ENCODE measurements around the gene CISH.

Gene CISH

DNA sequence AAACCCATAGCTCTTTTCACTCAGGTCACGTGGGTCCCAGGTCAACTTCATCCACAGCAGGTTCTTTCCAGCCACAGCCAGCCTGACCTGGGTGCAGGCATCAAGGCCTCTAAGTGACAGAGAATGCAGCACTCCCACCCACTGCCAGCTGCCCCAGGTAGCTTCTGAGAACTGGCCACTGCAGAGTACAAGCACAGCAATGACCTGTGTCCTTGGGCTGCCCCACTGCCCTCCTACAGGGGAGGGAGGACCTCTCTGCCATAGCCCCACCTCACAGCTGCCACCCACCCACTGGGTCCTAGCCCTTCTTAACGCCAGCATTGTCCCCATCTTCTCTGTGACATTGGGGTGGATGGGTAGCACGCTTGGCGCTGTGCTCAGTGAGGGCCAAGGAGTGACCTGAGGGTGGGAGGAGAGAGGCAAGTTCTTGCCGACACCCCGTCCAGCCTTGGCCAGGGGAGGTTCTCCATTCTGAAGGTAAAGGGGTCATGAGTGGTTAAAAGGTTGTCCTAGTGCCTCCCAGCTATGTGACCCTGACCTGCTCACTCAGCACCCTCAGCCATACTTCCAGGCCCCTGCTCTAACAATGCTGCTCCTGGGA lies 12.4 kb downstream of the CISH start:
- H4K20me1 ChIP-seq (ENCODE audit: low read depth, low read length) = no peaks in the 10 kb centered on the region
- no peak overlapping the region for H3K4me2 ChIP-seq (ENCODE audit: low read depth, low read length, poor library complexity, severe bottlenecking)
- H2AFZ ChIP-seq (ENCODE audit: low read depth, low read length, severe bottlenecking) = no peak overlapping the region
- H3K4me3 ChIP-seq (ENCODE audit: insufficient read depth, low read length, poor library complexity, severe bottlenecking) = no peak overlapping the region
- no peak overlapping the region for H3K9ac ChIP-seq (ENCODE audit: low read length)
- no peaks in the 10 kb centered on the region for H3K9me3 ChIP-seq (ENCODE audit: insufficient read depth, low read length)
- H3K79me2 ChIP-seq (ENCODE audit: insufficient read depth, low read length) = no peaks in the 10 kb centered on the region
- H3K27ac ChIP-seq (ENCODE audit: low read depth, low read length) = no peak overlapping the region
- H3K9me2 ChIP-seq (replicated peaks; ENCODE audit: insufficient read depth, low read length) = no peaks in the 10 kb centered on the region
- TF ChIP-seq, protein P1, sequence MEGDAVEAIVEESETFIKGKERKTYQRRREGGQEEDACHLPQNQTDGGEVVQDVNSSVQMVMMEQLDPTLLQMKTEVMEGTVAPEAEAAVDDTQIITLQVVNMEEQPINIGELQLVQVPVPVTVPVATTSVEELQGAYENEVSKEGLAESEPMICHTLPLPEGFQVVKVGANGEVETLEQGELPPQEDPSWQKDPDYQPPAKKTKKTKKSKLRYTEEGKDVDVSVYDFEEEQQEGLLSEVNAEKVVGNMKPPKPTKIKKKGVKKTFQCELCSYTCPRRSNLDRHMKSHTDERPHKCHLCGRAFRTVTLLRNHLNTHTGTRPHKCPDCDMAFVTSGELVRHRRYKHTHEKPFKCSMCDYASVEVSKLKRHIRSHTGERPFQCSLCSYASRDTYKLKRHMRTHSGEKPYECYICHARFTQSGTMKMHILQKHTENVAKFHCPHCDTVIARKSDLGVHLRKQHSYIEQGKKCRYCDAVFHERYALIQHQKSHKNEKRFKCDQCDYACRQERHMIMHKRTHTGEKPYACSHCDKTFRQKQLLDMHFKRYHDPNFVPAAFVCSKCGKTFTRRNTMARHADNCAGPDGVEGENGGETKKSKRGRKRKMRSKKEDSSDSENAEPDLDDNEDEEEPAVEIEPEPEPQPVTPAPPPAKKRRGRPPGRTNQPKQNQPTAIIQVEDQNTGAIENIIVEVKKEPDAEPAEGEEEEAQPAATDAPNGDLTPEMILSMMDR (IDR thresholded peaks at IDR 0.05; ENCODE audit: insufficient read depth, low read length, poor library complexity, severe bottlenecking) = no peak
- TF ChIP-seq EZH2phosphoT487 (conservative IDR thresholded peaks at IDR 0.05; ENCODE audit: low read length) = no peak
- no peaks in the 10 kb centered on the region for H3K36me3 ChIP-seq (ENCODE audit: low read length)
- H3F3A ChIP-seq (ENCODE audit: insufficient read depth) = no peaks in the 10 kb centered on the region
- H3K27me3 ChIP-seq (ENCODE audit: low read length) = no peaks in the 10 kb centered on the region

DNA sequence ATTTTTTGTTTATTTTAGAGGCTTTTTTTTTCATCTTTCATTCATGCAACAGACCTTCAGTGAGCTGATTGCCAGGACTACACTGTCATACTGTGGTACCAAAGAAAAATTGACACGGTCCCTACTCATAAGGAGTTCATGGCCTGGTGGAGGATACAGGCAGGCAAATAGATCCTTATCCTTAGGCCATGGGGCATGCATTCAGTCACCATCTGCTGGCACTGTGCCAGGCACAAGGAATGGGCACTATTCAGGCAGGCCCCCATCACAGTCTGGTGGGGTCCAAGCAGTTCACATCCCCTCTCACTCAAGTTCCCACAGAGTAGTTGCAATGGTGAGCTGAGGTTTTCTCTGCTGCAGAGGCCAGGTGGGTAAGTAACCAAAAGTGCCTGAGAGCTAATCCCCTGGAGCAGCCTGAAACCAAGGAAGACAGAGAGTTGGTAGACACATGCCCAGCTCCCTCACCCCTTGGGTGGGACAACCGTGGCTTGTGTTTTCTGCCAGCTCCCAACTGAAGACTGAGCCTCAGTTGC lies 17.3 kb downstream of the CISH start:
- H3F3A ChIP-seq (ENCODE audit: insufficient read depth) = no peaks in the 10 kb centered on the region
- no peak overlapping the region for H2AFZ ChIP-seq (ENCODE audit: low read depth, low read length, severe bottlenecking)
- no peak overlapping the region for H3K4me2 ChIP-seq (ENCODE audit: low read depth, low read length, poor library complexity, severe bottlenecking)
- H3K27ac ChIP-seq (ENCODE audit: low read depth, low read length) = no peak overlapping the region
- no peaks in the 10 kb centered on the region for H3K9me2 ChIP-seq (replicated peaks; ENCODE audit: insufficient read depth, low read length)
- H3K27me3 ChIP-seq (ENCODE audit: low read length) = no peaks in the 10 kb centered on the region
- no peaks in the 10 kb centered on the region for H3K36me3 ChIP-seq (ENCODE audit: low read length)
- TF ChIP-seq, protein P1 (IDR thresholded peaks at IDR 0.05; ENCODE audit: insufficient read depth, low read length, poor library complexity, severe bottlenecking) = no peak
- TF ChIP-seq EZH2phosphoT487 (conservative IDR thresholded peaks at IDR 0.05; ENCODE audit: low read length) = no peak
- no peaks in the 10 kb centered on the region for H3K9me3 ChIP-seq (ENCODE audit: insufficient read depth, low read length)
- no peak overlapping the region for H3K4me3 ChIP-seq (ENCODE audit: insufficient read depth, low read length, poor library complexity, severe bottlenecking)
- H4K20me1 ChIP-seq (ENCODE audit: low read depth, low read length) = no peaks in the 10 kb centered on the region
- no peak overlapping the region for H3K9ac ChIP-seq (ENCODE audit: low read length)
- H3K79me2 ChIP-seq (ENCODE audit: insufficient read depth, low read length) = no peaks in the 10 kb centered on the region

DNA sequence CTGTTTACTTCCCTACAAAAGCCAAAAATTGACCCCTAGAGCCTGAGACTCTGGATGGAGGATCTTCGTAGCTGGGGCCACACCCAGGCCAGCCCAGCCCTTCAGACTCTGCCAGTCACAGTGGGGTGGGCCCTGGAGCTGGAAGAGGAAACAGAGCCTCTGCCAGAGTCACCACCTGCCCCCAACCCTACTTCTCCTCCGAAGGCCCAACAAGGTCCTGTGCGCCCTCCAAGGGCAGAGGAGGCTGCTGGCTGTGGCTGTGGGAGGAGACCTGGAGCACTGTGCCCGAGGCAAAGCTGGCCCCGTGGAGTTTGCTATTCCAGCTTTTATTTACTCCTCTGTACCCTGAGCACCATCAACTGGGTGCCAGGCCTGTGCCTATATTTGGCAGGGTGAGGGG lies 19.0 kb downstream of the CISH start:
- no peak overlapping the region for H2AFZ ChIP-seq (ENCODE audit: low read depth, low read length, severe bottlenecking)
- H3K9ac ChIP-seq (ENCODE audit: low read length) = no peak overlapping the region
- no peaks in the 10 kb centered on the region for H3K79me2 ChIP-seq (ENCODE audit: insufficient read depth, low read length)
- no peak overlapping the region for H3K4me3 ChIP-seq (ENCODE audit: insufficient read depth, low read length, poor library complexity, severe bottlenecking)
- H3K4me2 ChIP-seq (ENCODE audit: low read depth, low read length, poor library complexity, severe bottlenecking) = no peak overlapping the region
- H3K27ac ChIP-seq (ENCODE audit: low read depth, low read length) = no peak overlapping the region
- H3F3A ChIP-seq (ENCODE audit: insufficient read depth) = no peaks in the 10 kb centered on the region
- no peaks in the 10 kb centered on the region for H4K20me1 ChIP-seq (ENCODE audit: low read depth, low read length)
- no peaks in the 10 kb centered on the region for H3K36me3 ChIP-seq (ENCODE audit: low read length)
- H3K9me3 ChIP-seq (ENCODE audit: insufficient read depth, low read length) = no peaks in the 10 kb centered on the region
- no peaks in the 10 kb centered on the region for H3K9me2 ChIP-seq (replicated peaks; ENCODE audit: insufficient read depth, low read length)
- TF ChIP-seq EZH2phosphoT487 (conservative IDR thresholded peaks at IDR 0.05; ENCODE audit: low read length) = no peak
- TF ChIP-seq, protein P1 (IDR thresholded peaks at IDR 0.05; ENCODE audit: insufficient read depth, low read length, poor library complexity, severe bottlenecking) = no peak
- H3K27me3 ChIP-seq (ENCODE audit: low read length) = no peaks in the 10 kb centered on the region
